Nephron (organoid): ENCODE data around the gene TMCO2.

Experiments used
- H3K27ac Mint-ChIP-seq, 3 experiments: 2 replicates each; pipeline ENCODE4 v1.8.0; 2020; ENCODE audit warnings: mixed read lengths in 3 of 3, mild to moderate bottlenecking in 2 of 3, moderate library complexity in 1 of 3
- H3K27me3 Mint-ChIP-seq: 2 replicates; pipeline ENCODE4 v1.8.0; 2021; ENCODE audit warnings: low read depth, mild to moderate bottlenecking, moderate library complexity, mixed read lengths
- H3K36me3 Mint-ChIP-seq: 2 replicates; pipeline ENCODE4 v1.8.0; 2020; ENCODE audit warnings: low read depth, mixed read lengths
- H3K4me1 Mint-ChIP-seq: 2 replicates; pipeline ENCODE4 v1.8.0; 2020; ENCODE audit warnings: mixed read lengths
- H3K4me3 Mint-ChIP-seq, 3 experiments: 2 replicates each; pipeline ENCODE4 v1.8.0; 2020; ENCODE audit warnings: mild to moderate bottlenecking in 3 of 3, mixed read lengths in 3 of 3, moderate library complexity in 2 of 3
- H3K9me3 Mint-ChIP-seq: 2 replicates; pipeline ENCODE4 v1.8.0; 2020; ENCODE audit warnings: mixed read lengths
- TF ChIP-seq, protein P1 (sequence below), 3 experiments: fragments of 200-600 bp; sonication (generic); IDR thresholded peaks; one replicate each; pipeline ENCODE4 v1.5.0; 2021; ENCODE audit warnings: antibody characterized with exemption in 3 of 3; ENCODE audit not compliant: unreplicated experiment in 3 of 3

The TMCO2 gene

DNA sequence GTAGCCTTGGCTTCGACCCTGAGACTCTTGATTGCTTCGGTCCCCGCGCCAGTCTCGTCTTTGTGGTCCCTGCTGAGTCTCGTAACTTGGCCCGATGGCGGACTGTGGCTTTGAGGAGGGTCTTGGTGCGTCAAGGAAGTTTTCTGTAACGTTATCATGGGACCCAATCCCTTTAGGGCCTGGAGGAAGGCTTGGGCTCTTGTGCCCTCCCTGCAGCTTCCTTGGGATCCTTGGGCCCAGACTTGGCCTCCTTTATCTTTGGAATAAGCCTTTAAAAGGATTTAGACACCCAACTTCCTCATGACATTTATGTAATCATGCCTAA is 10.7 kb downstream of the TMCO2 start:
- peak overlapping the region; percentile 98 to 99 (median 98) for H3K27ac Mint-ChIP-seq
- peaks cover 27% of the 10 kb centered on the region for H3K36me3 Mint-ChIP-seq
- H3K27me3 Mint-ChIP-seq = no peaks in the 10 kb centered on the region
- TF ChIP-seq, protein P1, sequence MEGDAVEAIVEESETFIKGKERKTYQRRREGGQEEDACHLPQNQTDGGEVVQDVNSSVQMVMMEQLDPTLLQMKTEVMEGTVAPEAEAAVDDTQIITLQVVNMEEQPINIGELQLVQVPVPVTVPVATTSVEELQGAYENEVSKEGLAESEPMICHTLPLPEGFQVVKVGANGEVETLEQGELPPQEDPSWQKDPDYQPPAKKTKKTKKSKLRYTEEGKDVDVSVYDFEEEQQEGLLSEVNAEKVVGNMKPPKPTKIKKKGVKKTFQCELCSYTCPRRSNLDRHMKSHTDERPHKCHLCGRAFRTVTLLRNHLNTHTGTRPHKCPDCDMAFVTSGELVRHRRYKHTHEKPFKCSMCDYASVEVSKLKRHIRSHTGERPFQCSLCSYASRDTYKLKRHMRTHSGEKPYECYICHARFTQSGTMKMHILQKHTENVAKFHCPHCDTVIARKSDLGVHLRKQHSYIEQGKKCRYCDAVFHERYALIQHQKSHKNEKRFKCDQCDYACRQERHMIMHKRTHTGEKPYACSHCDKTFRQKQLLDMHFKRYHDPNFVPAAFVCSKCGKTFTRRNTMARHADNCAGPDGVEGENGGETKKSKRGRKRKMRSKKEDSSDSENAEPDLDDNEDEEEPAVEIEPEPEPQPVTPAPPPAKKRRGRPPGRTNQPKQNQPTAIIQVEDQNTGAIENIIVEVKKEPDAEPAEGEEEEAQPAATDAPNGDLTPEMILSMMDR (IDR thresholded peaks at IDR 0.05; ENCODE audit: unreplicated experiment in 3 of 3) = no peak
- no peaks in the 10 kb centered on the region for H3K9me3 Mint-ChIP-seq
- H3K4me1 Mint-ChIP-seq = peaks cover 22% of the 10 kb centered on the region
- peak overlapping the region; percentile 97 to 98 (median 97) for H3K4me3 Mint-ChIP-seq

DNA sequence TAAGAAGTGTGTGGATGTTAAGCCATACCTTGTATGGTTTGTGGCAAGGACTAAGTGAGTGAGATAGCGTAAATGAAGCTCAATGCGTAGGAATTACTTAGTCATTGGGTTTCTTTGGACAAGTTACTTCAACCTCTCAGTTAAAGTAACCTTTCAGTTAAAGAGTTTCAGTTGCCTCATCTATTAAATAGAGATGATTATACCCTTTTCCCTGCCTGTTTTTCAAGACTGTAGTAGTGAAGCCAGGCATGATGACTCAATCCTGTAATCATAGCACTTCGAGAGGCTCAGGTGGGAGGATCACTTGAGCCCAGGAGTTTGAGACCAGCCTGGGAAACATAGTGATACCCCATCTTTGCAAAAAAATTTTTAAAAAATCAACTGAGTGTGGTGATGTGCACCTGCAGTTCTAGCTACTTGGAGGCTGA is 16.6 kb downstream of the TMCO2 start:
- peaks cover 14% of the 10 kb centered on the region for H3K4me1 Mint-ChIP-seq
- TF ChIP-seq, protein P1 (IDR thresholded peaks at IDR 0.05; ENCODE audit: unreplicated experiment in 3 of 3) = no peak
- no peaks in the 10 kb centered on the region for H3K9me3 Mint-ChIP-seq
- H3K36me3 Mint-ChIP-seq = peaks cover 46% of the 10 kb centered on the region
- no peaks in the 10 kb centered on the region for H3K27me3 Mint-ChIP-seq
- no peak overlapping the region for H3K4me3 Mint-ChIP-seq
- H3K27ac Mint-ChIP-seq = no peak overlapping the region

DNA sequence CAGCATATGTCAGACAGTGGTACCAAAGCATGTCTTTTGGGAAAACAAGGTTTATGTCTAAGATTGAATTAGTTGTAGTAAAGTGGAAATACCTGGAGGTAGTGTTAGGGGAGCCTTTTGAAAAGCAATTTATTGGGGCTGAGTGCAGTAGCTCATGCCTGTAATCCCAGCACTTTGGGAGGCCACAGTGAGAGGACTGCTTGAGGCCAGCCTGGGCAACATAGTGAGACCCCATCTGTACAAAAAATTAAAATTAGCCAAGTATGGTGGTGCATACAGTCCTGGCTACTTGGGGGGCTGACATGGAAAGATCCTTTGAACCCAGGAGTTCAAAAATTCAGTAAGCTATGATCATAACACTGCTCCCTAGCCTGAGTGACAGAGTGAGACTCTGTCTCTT is 17.6 kb downstream of the TMCO2 start:
- H3K9me3 Mint-ChIP-seq = no peaks in the 10 kb centered on the region
- TF ChIP-seq, protein P1 (IDR thresholded peaks at IDR 0.05; ENCODE audit: unreplicated experiment in 3 of 3) = no peak
- peaks cover 7% of the 10 kb centered on the region for H3K4me1 Mint-ChIP-seq
- H3K27me3 Mint-ChIP-seq = no peaks in the 10 kb centered on the region
- no peak overlapping the region for H3K4me3 Mint-ChIP-seq
- no peak overlapping the region for H3K27ac Mint-ChIP-seq
- H3K36me3 Mint-ChIP-seq = peaks cover 54% of the 10 kb centered on the region

DNA sequence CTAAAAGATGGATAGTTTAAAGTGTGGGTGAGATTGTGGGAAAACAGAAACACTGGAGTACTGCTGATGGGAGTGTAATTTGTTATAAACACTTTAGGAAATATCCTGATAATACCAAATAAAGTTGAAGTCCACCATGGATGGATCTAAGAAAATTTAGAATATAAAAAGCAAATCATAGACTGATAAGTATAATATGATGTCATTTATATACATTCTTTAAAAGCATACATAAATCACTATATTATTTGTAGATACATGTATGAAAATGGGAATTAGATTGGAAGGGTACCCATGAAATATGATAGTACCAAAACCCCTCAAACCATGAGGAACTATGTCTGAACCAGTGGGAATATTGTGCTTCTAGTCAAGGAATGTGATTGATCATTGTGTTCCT is 18.2 kb downstream of the TMCO2 start:
- H3K4me1 Mint-ChIP-seq = peaks cover 4% of the 10 kb centered on the region

DNA sequence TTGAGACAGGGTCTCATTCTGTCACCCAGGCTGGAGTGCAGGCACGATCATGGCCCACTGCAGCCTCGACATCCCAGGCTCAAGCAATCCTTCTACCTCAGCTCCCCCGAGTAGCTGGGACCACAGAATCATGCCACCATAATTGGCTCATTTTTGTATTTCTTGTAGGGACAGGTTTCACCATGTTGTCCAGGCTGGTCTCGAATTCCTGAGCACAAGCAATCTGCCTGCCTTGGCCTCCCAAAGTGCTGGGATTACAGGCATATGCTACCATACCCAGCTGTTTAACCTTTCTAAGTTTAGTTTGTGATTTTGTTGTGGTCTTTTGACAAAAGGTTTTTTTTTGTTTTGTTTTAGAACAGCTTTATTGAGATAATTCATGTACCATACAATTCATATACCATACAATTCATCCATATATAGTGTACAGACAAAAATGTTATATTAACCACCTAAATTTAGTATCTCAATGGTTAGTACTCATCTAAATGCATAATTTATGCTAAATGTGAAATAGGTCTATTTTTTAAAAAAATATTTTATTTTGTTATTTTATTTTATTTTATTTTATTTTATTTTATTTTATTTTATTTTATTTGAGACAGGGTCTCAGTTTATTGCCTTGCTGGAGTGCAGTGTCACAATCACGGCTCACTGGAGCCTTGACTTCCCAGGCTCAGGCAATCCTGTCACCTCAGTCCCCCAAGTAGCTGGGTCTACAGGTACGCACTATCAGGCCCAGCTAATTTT is 19.2 kb downstream of the TMCO2 start:
- Mint-ChIP-seq H3K27ac (peak overlapping the region in 1 of 3 experiments; percentile 48), H3K4me1 (peaks cover 4% of the 10 kb centered on the region), H3K4me3 (no peak overlapping the region), H3K9me3 (no peaks in the 10 kb centered on the region), H3K36me3 (peaks cover 50% of the 10 kb centered on the region), H3K27me3 (no peaks in the 10 kb centered on the region)
- TF ChIP-seq, protein P1 (IDR thresholded peaks at IDR 0.05; ENCODE audit: unreplicated experiment in 3 of 3) = no peak

More for the DNA sequence above, 18.2 kb downstream of the TMCO2 start:
- H3K27me3 Mint-ChIP-seq = no peaks in the 10 kb centered on the region
- no peak overlapping the region for H3K27ac Mint-ChIP-seq
- no peak overlapping the region for H3K4me3 Mint-ChIP-seq
- TF ChIP-seq, protein P1 (IDR thresholded peaks at IDR 0.05; ENCODE audit: unreplicated experiment in 3 of 3) = no peak
- no peaks in the 10 kb centered on the region for H3K9me3 Mint-ChIP-seq
- peaks cover 54% of the 10 kb centered on the region for H3K36me3 Mint-ChIP-seq

DNA sequence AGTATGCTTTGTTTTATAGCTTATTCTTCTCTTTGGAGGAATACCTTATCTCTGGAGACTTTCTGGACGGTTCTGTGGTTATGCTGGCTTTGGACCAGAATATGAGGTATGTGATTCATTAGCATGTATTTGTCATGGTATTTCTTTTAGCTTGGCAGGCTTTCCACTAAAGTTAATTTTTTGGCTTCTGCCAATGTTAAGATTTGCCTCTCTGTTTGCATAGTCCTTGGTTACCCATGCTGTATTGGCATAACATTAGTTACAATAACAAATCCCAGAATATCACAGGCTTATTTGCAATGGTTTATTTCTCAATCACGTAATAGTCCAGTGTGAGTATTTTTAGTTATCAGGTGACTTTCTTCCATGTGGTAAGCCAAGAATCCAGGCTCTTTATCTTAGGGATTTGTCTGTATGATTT is 20.0 kb downstream of the TMCO2 start:
- TF ChIP-seq, protein P1 (IDR thresholded peaks at IDR 0.05; ENCODE audit: unreplicated experiment in 3 of 3) = no peak
- no peaks in the 10 kb centered on the region for H3K27me3 Mint-ChIP-seq
- peaks cover 4% of the 10 kb centered on the region for H3K4me1 Mint-ChIP-seq
- H3K36me3 Mint-ChIP-seq = peaks cover 50% of the 10 kb centered on the region
- H3K27ac Mint-ChIP-seq = peak overlapping the region in 1 of 3 experiments; percentile 48
- H3K4me3 Mint-ChIP-seq = no peak overlapping the region
- no peaks in the 10 kb centered on the region for H3K9me3 Mint-ChIP-seq
